Brain pericyte (primary cell): Measurements from ENCODE around the gene SWSAP1.

ENCODE experiments used
- DNase-seq: peaks from one replicate; pipeline ENCODE4 v3.0.0-alpha.2; 2012; ENCODE audit warnings: low read depth, low spot score

The SWSAP1 gene

GRCh38 chr19:11355160-11356073 is 19.0 kb upstream of the SWSAP1 start, which contains the start of gene PLPPR2:
TSS of gene PLPPR2 (plus strand) at chr19:11355432. CDS start at chr19:11357674, 2,242 bp downstream.
- no peak for DNase-seq

GRCh38 chr19:11356074-11356397 is 18.4 kb upstream of the SWSAP1 start:
- no peak for DNase-seq

GRCh38 chr19:11356676-11357550 is 17.6 kb upstream of the SWSAP1 start:
- no peak for DNase-seq

GRCh38 chr19:11359421-11359820 is 15.0 kb upstream of the SWSAP1 start:
- no peak for DNase-seq

DNA sequence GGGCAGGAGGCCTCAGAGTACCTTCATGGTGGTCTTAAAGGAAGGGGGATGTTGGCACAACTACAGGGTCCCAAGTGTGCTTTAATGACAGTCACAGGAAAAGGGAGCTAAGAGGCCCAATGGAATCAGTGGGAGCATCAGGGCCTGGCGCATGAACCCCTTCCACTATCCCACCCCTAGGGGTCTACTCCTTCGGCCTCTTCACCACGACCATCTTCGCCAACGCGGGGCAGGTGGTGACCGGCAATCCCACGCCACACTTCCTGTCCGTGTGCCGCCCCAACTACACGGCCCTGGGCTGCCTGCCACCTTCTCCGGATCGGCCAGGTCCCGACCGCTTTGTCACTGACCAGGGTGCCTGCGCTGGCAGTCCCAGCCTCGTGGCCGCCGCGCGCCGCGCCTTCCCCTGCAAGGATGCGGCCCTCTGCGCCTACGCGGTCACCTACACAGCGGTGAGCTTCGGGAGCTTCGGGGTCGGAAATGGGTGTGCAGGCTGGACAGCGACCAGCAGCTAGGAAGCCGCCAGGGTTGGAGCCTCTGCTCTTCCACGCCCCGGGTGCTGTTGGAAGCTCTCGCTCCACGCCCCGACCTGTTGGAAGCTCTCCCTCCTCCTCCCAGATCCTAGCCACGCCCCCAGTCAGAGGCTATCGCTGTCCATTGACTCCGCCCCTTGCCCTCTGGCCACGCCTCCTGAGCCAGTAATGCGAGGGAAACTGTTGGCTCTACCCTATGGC is 13.3 kb upstream of the SWSAP1 start:
- no peak for DNase-seq

DNA sequence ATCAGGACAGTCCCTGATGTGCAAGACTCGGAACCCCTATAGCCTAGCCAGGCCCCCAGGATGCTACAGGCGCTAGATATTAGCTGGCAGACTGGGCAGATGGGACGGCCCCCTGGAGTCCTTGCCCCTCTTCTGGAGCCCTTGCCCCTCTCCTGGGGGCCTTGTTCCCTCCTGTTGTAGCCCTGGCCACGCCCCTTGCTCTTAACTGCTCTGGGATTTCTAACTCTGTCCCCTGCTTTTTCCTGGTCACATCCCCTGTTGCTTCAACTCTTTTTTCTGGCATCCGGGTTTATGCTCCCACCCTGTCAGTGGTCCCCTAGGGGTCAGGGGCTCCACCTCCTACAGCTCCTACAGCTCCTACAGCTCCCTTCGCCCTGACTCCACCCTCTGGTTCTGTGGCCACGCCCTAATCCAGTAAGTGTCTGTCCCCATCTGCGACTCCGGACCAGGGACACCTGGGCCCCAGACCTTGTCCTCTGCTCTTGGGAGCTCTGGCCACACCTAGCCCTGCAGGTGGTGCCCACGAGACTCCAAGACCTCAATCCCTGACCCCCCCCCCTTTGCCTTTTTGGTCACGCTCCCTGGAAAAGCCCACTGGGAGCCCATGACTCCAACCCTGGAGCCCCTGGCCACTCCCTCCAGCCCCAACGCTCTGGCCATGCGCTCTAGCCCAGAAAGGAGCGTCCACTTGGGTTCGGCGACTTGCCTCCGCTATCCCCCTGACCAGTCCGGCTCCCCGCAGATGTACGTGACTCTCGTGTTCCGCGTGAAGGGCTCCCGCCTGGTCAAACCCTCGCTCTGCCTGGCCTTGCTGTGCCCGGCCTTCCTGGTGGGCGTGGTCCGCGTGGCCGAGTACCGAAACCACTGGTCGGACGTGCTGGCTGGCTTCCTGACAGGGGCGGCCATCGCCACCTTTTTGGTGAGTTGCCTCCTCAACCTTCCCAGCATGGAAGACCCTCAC is 12.4 kb upstream of the SWSAP1 start:
- no peak for DNase-seq

- DNase-seq, result no peak
These were observed 10.6 kb upstream of the SWSAP1 start for GRCh38 chr19:11363881-11364280.

DNA sequence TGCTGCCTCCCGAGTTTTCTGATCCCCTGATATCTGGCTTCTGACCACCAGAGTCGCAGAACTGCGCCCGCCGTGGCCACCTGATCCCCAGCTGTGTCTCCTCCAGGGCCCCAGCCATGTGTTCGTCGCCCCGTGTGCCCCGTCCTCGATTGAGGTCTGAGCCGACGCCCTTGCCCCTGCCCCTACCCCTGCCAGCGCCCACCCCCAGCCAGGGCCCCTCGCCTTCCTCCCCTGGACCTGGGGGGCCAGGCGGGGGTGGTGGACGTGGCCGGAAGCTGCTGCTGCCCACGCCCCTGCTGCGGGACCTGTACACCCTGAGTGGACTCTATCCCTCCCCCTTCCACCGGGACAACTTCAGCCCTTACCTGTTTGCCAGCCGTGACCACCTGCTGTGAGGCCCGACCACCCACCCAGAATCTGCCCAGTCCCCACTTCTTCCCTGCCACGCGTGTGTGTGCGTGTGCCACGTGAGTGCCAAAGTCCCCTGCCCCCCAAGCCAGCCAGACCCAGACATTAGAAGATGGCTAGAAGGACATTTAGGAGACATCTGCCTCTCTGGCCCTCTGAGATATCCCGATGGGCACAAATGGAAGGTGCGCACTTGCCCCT is 10.1 kb upstream of the SWSAP1 start:
- no peak for DNase-seq

- no peak for DNase-seq
These were observed 9.5 kb upstream of the SWSAP1 start for GRCh38 chr19:11364935-11365334.

- no peak for DNase-seq
These were observed 8.8 kb upstream of the SWSAP1 start for GRCh38 chr19:11365557-11366117.

DNA sequence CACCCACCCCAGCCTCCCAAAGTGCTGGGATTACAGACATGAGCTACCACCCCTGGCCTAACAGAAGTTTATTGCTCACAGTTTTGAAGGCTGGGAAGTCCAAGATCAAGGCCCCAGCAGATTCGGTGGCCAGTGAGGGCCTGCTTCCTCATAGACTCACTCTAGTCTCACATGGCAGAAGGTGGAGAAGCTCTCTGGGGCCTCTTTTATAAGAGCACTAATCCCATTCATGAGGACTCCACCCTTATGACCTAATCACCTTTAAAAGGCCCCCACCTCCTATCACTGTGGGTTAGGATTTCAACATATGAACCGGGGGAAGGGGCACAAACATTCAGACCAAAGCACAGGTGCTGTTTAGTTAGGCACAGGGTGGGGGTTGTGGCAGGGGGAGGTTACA is 6.9 kb upstream of the SWSAP1 start:
- DNase-seq, result no peak

DNA sequence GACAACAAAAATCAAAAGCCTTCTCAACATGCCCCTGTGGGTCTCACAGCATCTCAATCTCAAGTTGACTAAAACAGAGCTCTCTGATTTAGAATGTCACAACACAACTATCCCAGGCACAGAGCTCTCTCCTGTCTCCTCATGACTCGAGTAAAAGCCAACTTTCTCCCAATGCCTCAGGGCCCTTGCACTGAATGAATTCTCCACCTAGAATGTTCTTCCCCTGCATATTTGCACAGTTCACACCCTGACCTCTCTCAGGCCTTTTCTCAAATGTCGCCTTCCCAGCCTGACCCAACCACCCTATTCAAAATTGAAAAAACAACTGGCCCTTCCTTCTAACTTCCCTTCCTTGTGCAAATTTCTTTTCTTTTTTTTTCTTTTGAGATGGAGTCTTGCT is 3.7 kb upstream of the SWSAP1 start:
- DNase-seq, result no peak

- DNase-seq, result no peak
These were observed 1.1 kb upstream of the SWSAP1 start for GRCh38 chr19:11373166-11373884.

DNA sequence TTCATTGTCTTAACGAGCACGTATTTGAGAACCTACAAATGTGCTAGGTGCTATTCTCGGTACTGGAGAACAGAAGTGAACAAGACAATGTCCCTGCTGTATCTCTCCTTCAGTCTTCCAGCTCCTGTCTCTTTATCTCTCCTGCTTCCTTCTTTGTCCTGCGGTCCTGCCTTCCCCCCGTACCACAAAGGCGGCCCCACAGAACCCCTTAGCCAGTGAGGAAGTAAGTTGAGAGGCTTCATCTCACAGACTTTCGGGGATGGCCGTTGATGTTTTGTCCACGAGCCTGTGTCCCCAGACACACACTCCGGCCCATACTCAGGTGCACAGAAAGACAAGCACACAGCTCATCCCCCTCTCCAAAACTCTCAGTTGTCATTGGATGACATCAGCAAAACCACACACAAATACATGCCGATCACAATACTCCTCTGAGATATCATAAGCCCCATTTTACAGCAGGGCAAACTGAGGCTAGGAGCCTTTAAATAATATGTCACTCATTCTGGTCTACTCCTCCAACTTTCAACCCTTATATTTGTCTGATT is 507 bp upstream of the SWSAP1 start:
- no peak for DNase-seq

DNA sequence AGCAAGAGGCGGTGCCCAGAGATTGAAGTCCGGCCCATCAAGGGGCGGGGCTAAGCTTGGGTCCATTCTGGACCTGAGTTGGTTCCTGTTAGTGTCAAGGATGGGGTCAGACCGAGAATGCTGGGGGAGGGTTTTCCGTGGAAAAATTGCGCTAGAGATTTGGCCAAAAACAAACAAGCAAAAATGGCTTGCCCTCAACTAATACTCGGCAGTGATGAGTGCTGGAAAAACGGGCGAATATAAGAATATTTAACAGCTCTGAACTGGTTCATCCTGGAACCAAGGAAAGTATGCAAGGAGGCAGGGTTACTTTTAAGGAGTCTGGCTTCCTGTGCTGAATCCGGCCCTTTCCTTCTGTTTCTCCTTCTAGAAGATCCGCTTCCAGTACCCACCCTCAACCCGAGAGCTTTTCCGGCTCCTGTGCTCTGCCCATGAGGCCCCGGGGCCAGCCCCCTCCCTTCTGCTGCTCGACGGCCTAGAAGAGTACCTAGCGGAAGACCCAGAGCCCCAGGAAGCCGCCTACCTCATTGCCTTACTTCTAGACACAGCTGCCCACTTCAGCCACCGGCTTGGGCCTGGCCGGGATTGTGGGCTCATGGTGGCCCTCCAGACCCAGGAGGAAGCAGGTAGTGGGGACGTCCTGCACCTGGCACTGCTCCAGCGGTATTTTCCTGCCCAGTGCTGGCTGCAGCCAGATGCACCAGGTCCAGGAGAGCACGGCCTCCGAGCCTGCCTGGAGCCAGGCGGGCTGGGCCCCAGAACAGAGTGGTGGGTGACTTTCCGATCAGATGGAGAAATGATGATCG is 880 bp downstream of the SWSAP1 start:
- no peak for DNase-seq

DNA sequence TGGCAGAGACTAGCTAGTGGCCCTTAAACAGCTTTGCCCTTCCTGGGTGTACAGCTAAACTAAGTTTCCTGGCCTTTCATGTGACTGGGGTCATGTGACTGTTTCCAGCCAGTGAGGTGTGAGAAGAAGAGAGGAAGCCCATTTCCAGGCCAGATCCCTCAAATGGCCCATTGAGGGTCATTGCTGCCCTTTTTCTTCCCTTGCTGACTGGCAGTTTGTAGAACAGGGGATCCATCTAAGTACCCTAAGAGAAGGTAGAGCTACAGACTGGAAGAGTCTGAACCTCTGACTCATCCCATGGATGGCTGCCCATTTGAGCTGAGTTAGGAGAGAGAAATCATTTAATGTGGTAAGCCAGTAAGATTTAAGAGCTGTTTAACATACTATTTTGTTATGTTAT is 2.8 kb downstream of the SWSAP1 start:
- DNase-seq, result no peak

DNA sequence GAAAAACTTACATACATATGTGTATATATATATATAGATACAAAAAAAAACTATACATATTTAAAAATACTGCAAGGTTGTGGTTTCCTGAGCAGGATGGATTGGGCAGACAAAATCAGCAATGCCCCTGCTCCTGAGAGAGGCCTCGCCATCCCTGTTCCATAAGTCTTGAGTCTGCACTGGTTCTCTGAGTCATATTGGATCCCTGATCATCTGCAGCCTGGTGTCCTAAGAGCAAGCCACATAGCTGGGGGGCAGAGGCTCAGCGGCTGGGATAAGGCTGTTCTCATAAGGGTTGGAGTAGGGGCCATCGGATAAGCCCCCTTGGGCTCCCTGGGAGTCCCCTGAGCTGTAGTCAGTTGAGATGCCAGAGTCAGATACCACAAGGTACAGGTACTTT is 3.3 kb downstream of the SWSAP1 start:
- DNase-seq, result no peak
